ENCODE data around the gene TMEM38B.

- TF ChIP-seq, protein P1, sequence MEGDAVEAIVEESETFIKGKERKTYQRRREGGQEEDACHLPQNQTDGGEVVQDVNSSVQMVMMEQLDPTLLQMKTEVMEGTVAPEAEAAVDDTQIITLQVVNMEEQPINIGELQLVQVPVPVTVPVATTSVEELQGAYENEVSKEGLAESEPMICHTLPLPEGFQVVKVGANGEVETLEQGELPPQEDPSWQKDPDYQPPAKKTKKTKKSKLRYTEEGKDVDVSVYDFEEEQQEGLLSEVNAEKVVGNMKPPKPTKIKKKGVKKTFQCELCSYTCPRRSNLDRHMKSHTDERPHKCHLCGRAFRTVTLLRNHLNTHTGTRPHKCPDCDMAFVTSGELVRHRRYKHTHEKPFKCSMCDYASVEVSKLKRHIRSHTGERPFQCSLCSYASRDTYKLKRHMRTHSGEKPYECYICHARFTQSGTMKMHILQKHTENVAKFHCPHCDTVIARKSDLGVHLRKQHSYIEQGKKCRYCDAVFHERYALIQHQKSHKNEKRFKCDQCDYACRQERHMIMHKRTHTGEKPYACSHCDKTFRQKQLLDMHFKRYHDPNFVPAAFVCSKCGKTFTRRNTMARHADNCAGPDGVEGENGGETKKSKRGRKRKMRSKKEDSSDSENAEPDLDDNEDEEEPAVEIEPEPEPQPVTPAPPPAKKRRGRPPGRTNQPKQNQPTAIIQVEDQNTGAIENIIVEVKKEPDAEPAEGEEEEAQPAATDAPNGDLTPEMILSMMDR (IDR thresholded peaks at IDR 0.05), result no peak
- no peak for TF ChIP-seq POLR2A (IDR thresholded peaks at IDR 0.05)
These were observed 46.6 kb upstream of the TMEM38B start for GRCh38 chr9:105647595-105648349.

All from thyroid gland (tissue), 4 donors.